ENCODE results near the gene TBXA2R.

Gene TBXA2R

GRCh38 chr19:3645067-3645396, 38.4 kb upstream of the TBXA2R start:
- no peak for TF ChIP-seq ZNF384 (IDR thresholded peaks at IDR 0.05)
- no peak for TF ChIP-seq ARNT (IDR thresholded peaks at IDR 0.05)
- TF ChIP-seq LEF1 (IDR thresholded peaks at IDR 0.05; ENCODE audit: borderline replicate concordance), result no peak
- no peak for TF ChIP-seq FOXK2 (IDR thresholded peaks at IDR 0.05)
- no peak for TF ChIP-seq NFRKB (IDR thresholded peaks at IDR 0.05)
- TF ChIP-seq CTBP1 (IDR thresholded peaks at IDR 0.05; ENCODE audit: borderline replicate concordance), result no peak
- TF ChIP-seq L3MBTL2 (conservative IDR thresholded peaks at IDR 0.05), result no peak
- TF ChIP-seq, protein P1, sequence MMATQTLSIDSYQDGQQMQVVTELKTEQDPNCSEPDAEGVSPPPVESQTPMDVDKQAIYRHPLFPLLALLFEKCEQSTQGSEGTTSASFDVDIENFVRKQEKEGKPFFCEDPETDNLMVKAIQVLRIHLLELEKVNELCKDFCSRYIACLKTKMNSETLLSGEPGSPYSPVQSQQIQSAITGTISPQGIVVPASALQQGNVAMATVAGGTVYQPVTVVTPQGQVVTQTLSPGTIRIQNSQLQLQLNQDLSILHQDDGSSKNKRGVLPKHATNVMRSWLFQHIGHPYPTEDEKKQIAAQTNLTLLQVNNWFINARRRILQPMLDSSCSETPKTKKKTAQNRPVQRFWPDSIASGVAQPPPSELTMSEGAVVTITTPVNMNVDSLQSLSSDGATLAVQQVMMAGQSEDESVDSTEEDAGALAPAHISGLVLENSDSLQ (IDR thresholded peaks at IDR 0.05), result no peak
- no peak for TF ChIP-seq SP1 (IDR thresholded peaks at IDR 0.05)
- no peak for TF ChIP-seq SUZ12 (IDR thresholded peaks at IDR 0.05)
- TF ChIP-seq ELF4 (IDR thresholded peaks at IDR 0.05), result no peak
- TF ChIP-seq FOXA1 (IDR thresholded peaks at IDR 0.05), result no peak
- TF ChIP-seq HDGF (IDR thresholded peaks at IDR 0.05; ENCODE audit: borderline replicate concordance), result no peak
- no peak for TF ChIP-seq BHLHE40 (IDR thresholded peaks at IDR 0.05; ENCODE audit: borderline replicate concordance)
- TF ChIP-seq TARDBP (IDR thresholded peaks at IDR 0.05), result no peak
- TF ChIP-seq FOXM1 (IDR thresholded peaks at IDR 0.05; ENCODE audit: borderline replicate concordance), result no peak
- CTCF ChIA-PET, result no interaction called here
- no peak for DNase-seq (ENCODE audit: extremely low spot score)
- POLR2A ChIA-PET, result no interaction called here

- ChIA-PET POLR2A (no interaction called here), CTCF (no interaction called here)
- TF ChIP-seq FOXK2 (IDR thresholded peaks at IDR 0.05) (no peak), SP1 (IDR thresholded peaks at IDR 0.05) (no peak), NFRKB (IDR thresholded peaks at IDR 0.05) (no peak), FOXA1 (IDR thresholded peaks at IDR 0.05) (no peak), TARDBP (IDR thresholded peaks at IDR 0.05) (no peak), CTBP1 (IDR thresholded peaks at IDR 0.05; ENCODE audit: borderline replicate concordance) (no peak), SUZ12 (IDR thresholded peaks at IDR 0.05) (no peak), LEF1 (IDR thresholded peaks at IDR 0.05; ENCODE audit: borderline replicate concordance) (no peak), L3MBTL2 (conservative IDR thresholded peaks at IDR 0.05) (no peak), ZNF384 (IDR thresholded peaks at IDR 0.05) (no peak)
- TF ChIP-seq, protein P1 (IDR thresholded peaks at IDR 0.05), result no peak
- DNase-seq (ENCODE audit: extremely low spot score), result no peak
These were observed 37.8 kb upstream of the TBXA2R start for GRCh38 chr19:3644351-3645066.

DNA sequence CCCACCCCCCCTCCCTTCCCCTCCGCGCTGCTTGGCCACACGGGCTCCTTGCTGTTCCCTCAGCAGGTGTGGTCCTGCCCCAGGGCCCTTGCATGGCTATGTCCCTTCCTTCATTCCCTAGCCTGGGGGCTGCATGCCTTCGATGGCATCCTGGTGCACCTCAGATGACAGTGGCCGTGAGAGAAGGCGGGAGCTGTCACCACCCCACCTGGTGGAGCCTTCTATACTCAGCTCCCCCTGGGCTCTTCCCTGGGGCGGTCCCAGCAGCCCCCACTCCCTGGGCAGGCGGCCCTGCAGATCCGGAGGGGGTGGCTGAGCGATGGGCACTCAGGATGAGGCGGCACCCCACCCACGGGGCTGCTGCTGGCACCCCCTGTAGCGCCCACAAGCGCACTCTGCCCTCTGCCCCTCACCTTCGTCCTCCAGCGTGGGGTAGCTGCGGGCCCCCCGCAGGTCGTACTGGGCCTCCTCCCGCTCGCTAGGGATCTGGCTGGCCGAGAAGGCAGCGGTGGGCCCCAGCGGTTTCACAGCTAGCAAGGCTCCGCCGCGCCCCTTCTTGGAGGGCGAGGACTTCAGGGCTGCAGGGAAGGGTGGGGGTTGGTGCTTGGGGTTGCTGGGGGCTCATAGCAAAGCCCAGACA, 37.1 kb upstream of the TBXA2R start:
- no peak for TF ChIP-seq FOXK2 (IDR thresholded peaks at IDR 0.05)
- no peak for TF ChIP-seq SP1 (IDR thresholded peaks at IDR 0.05)
- no peak for TF ChIP-seq LEF1 (IDR thresholded peaks at IDR 0.05; ENCODE audit: borderline replicate concordance)
- no peak for TF ChIP-seq TARDBP (IDR thresholded peaks at IDR 0.05)
- TF ChIP-seq ELF4 (IDR thresholded peaks at IDR 0.05), result no peak
- TF ChIP-seq SUZ12 (IDR thresholded peaks at IDR 0.05), result no peak
- no peak for TF ChIP-seq L3MBTL2 (conservative IDR thresholded peaks at IDR 0.05)
- TF ChIP-seq NFRKB (IDR thresholded peaks at IDR 0.05), result no peak
- no peak for TF ChIP-seq CTBP1 (IDR thresholded peaks at IDR 0.05; ENCODE audit: borderline replicate concordance)
- TF ChIP-seq ARNT (IDR thresholded peaks at IDR 0.05), result no peak
- TF ChIP-seq ZNF384 (IDR thresholded peaks at IDR 0.05), result no peak
- no peak for TF ChIP-seq BHLHE40 (IDR thresholded peaks at IDR 0.05; ENCODE audit: borderline replicate concordance)
- TF ChIP-seq, protein P1 (IDR thresholded peaks at IDR 0.05), result no peak
- TF ChIP-seq FOXA1 (IDR thresholded peaks at IDR 0.05), result no peak
- no peak for TF ChIP-seq HDGF (IDR thresholded peaks at IDR 0.05; ENCODE audit: borderline replicate concordance)
- no peak for TF ChIP-seq FOXM1 (IDR thresholded peaks at IDR 0.05; ENCODE audit: borderline replicate concordance)
- no peak for DNase-seq (ENCODE audit: extremely low spot score)
- ChIA-PET CTCF (no interaction called here), POLR2A (no interaction called here)

DNA sequence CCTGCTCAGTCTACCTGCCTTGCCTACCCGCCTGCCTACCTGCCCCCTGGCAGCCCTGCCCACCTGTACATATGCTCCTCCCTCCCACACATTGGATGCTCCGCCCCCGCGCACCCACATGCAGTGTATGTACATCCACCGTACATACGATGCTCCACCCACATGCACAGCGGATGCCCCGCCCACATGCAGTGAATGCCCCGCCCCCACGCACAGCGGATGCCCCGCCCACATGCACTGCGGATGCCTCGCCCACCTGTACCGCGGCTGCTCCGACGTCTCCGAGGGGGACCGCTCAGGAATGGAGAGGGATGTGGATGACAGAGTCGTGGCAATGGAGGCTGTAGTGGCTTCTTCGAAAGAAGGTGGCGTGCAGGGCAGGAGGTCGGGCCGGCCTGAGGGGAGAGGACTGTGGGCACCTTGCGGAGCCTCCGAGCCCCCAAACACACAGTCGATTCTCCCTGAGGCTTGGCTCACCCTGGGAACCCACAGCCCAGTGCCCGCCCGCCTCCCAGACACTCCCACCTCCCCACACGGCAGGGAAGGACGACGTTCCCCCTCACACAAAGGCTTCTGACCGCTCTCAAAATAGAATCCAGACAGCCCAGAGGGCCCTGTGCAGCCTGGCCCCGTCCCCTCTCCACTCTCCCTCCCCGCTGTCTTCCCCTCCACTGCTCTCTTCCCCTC, 36.5 kb upstream of the TBXA2R start:
- DNase-seq (ENCODE audit: extremely low spot score), result peak; percentile 83
- POLR2A ChIA-PET, result no interaction called here
- TF ChIP-seq BHLHE40 (IDR thresholded peaks at IDR 0.05; ENCODE audit: borderline replicate concordance) (no peak), ARNT (IDR thresholded peaks at IDR 0.05) (no peak), NFRKB (IDR thresholded peaks at IDR 0.05) (no peak), FOXK2 (IDR thresholded peaks at IDR 0.05) (no peak), SP1 (IDR thresholded peaks at IDR 0.05) (no peak), SUZ12 (IDR thresholded peaks at IDR 0.05) (no peak)
- CTCF ChIA-PET, result no interaction called here

DNA sequence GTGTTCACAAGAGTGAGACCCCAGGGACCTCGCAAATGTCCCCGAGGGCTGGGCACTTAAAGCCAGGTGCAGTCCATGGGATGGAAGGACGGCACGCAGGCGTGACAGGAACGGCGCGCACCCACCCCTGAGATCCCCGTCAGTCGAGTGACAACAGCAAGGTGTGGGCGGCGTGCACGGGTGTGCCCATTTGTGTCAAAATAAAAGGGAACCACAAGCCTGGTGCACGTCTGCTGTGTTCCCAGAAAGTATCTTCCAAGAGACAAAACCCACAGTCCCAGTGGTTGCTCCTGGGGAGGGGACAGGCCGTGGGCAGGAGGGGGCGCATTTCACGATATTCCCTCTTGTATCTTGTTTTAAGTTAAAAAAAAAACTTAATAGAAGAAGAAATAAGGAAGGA, 35.6 kb upstream of the TBXA2R start:
- POLR2A ChIA-PET, result no interaction called here
- TF ChIP-seq LEF1 (IDR thresholded peaks at IDR 0.05; ENCODE audit: borderline replicate concordance) (no peak), FOXM1 (IDR thresholded peaks at IDR 0.05; ENCODE audit: borderline replicate concordance) (no peak), HDGF (IDR thresholded peaks at IDR 0.05; ENCODE audit: borderline replicate concordance) (no peak), ELF4 (IDR thresholded peaks at IDR 0.05) (no peak), FOXA1 (IDR thresholded peaks at IDR 0.05) (no peak), L3MBTL2 (conservative IDR thresholded peaks at IDR 0.05) (no peak), ZNF384 (IDR thresholded peaks at IDR 0.05) (no peak), FOXK2 (IDR thresholded peaks at IDR 0.05) (no peak), SP1 (IDR thresholded peaks at IDR 0.05) (no peak), CTBP1 (IDR thresholded peaks at IDR 0.05; ENCODE audit: borderline replicate concordance) (no peak), BHLHE40 (IDR thresholded peaks at IDR 0.05; ENCODE audit: borderline replicate concordance) (no peak), SUZ12 (IDR thresholded peaks at IDR 0.05) (no peak), ARNT (IDR thresholded peaks at IDR 0.05) (no peak), TARDBP (IDR thresholded peaks at IDR 0.05) (no peak), NFRKB (IDR thresholded peaks at IDR 0.05) (no peak)
- TF ChIP-seq, protein P1 (IDR thresholded peaks at IDR 0.05), result no peak
- CTCF ChIA-PET, result no interaction called here
- DNase-seq (ENCODE audit: extremely low spot score), result no peak

Data from HEK293T (cell line).